HG03565 (cell line): Measurements from ENCODE around the gene GLTP.
"Not testable (repeated sequence)": the region's sequence is repeated elsewhere in the genome, so short reads cannot be mapped to it uniquely, and the experiment has no call there.

Source experiments
- ATAC-seq: cut with Tn5 transposase; IDR thresholded peaks from one replicate; pipeline ENCODE4 v1.9.1; 2021; ENCODE audit warnings: mild to moderate bottlenecking, moderate library complexity; ENCODE audit not compliant: unreplicated experiment

GLTP gene

GRCh38 chr12:109905301-109905700, 25.0 kb upstream of the GLTP start:
- no peak for ATAC-seq

- ATAC-seq: no peak
Observed at GRCh38 chr12:109902891-109903418, 22.6 kb upstream of the GLTP start.

GRCh38 chr12:109900752-109901580, 20.6 kb upstream of the GLTP start:
- ATAC-seq: peak; percentile 26

- peak; percentile 45 for ATAC-seq
Observed at GRCh38 chr12:109899783-109900751, 19.7 kb upstream of the GLTP start, which contains the start of gene TCHP. TCHP (plus strand) TSS chr12:109900274; CDS start chr12:109903027, 2,753 bp downstream.

- ATAC-seq: not testable (repeated sequence)
Observed at GRCh38 chr12:109899345-109899744, 19.0 kb upstream of the GLTP start.

GRCh38 chr12:109897029-109897428, 16.7 kb upstream of the GLTP start:
- ATAC-seq: no peak

GRCh38 chr12:109896188-109896587, 15.8 kb upstream of the GLTP start:
- no peak for ATAC-seq

- no peak for ATAC-seq
Observed at GRCh38 chr12:109894939-109895338, 14.6 kb upstream of the GLTP start.

GRCh38 chr12:109893261-109893995, 13.1 kb upstream of the GLTP start:
- no peak for ATAC-seq

- ATAC-seq: no peak
Observed at GRCh38 chr12:109892748-109893147, 12.4 kb upstream of the GLTP start.

GRCh38 chr12:109892165-109892715, 11.9 kb upstream of the GLTP start:
- ATAC-seq: no peak

GRCh38 chr12:109891731-109892130, 11.4 kb upstream of the GLTP start:
- ATAC-seq: not testable (repeated sequence)

- ATAC-seq: no peak
Observed at GRCh38 chr12:109890620-109891170, 10.4 kb upstream of the GLTP start.

GRCh38 chr12:109888179-109889020, 8.1 kb upstream of the GLTP start:
- no peak for ATAC-seq

GRCh38 chr12:109885616-109886015, 5.3 kb upstream of the GLTP start:
- no peak for ATAC-seq

- ATAC-seq: no peak
Observed at GRCh38 chr12:109883461-109883860, 3.1 kb upstream of the GLTP start.

GRCh38 chr12:109881752-109882151, 1.4 kb upstream of the GLTP start:
- no peak for ATAC-seq

- no peak for ATAC-seq
Observed at GRCh38 chr12:109880938-109881337, 597 bp upstream of the GLTP start.
